Measurements from ENCODE around the gene XXYLT1.

- no peak for TF ChIP-seq IRF1 (CRISPR knock-in tag; IDR thresholded peaks at IDR 0.05)
- TF ChIP-seq, protein P1, sequence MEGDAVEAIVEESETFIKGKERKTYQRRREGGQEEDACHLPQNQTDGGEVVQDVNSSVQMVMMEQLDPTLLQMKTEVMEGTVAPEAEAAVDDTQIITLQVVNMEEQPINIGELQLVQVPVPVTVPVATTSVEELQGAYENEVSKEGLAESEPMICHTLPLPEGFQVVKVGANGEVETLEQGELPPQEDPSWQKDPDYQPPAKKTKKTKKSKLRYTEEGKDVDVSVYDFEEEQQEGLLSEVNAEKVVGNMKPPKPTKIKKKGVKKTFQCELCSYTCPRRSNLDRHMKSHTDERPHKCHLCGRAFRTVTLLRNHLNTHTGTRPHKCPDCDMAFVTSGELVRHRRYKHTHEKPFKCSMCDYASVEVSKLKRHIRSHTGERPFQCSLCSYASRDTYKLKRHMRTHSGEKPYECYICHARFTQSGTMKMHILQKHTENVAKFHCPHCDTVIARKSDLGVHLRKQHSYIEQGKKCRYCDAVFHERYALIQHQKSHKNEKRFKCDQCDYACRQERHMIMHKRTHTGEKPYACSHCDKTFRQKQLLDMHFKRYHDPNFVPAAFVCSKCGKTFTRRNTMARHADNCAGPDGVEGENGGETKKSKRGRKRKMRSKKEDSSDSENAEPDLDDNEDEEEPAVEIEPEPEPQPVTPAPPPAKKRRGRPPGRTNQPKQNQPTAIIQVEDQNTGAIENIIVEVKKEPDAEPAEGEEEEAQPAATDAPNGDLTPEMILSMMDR (IDR thresholded peaks at IDR 0.05), result no peak
- no peak for TF ChIP-seq ZNF138 (CRISPR knock-in tag; conservative IDR thresholded peaks at IDR 0.05)
Observed at GRCh38 chr3:195260280-195260905, 10.6 kb downstream of the XXYLT1 start.

Measured in WTC11 (cell line).